OCI-LY3 (cell line): Measurements from ENCODE around the gene MIB2.

Experiments used
- EZH2phosphoT487 ChIP-seq: fragments of 200-600 bp; shearing (Covaris generic); IDR thresholded peaks from 2 replicates; pipeline ENCODE4 v1.6.1; 2018; ENCODE audit warnings: antibody characterized with exemption, mixed run types, low read depth
- TF ChIP-seq, protein P1 (sequence below): fragments of 200-600, 300-600 bp; sonication (generic); IDR thresholded peaks from 2 replicates; pipeline ENCODE4 v1.5.1; 2014; ENCODE audit warnings: antibody characterized with exemption, low read length, low read depth

DNA sequence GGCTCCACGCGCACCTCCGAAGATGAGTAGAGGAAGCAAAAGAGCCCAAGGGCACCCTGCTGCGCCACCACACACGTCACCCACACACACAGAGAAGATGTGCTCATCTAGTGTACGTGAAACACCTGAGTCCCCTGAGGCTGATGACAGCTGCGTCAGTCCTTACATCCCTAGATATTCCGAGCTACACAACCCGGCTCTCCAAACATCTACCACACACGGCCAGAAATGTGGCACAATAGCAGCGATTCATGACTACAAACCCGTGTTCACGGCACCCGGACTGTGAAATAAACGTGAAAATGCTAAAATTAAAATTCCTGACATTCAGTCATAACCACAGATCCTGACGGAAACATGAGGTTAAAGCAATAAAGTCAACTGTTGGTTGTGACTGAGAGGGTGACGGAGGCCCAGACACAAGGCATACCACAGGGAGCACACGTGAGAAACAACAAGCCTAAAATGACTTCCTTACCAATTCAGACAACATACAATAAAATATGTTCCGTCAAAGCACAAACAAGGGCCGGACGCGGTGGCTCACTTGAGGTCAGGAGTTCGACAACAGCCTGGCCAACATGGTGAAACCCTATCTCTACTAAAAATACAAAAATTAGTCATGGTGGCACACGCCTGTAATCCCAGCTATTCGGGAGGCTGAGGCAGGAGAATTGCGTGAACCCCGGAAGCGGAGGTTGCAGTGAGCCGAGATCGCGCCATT lies 48.0 kb upstream of the MIB2 start:
- TF ChIP-seq, protein P1, sequence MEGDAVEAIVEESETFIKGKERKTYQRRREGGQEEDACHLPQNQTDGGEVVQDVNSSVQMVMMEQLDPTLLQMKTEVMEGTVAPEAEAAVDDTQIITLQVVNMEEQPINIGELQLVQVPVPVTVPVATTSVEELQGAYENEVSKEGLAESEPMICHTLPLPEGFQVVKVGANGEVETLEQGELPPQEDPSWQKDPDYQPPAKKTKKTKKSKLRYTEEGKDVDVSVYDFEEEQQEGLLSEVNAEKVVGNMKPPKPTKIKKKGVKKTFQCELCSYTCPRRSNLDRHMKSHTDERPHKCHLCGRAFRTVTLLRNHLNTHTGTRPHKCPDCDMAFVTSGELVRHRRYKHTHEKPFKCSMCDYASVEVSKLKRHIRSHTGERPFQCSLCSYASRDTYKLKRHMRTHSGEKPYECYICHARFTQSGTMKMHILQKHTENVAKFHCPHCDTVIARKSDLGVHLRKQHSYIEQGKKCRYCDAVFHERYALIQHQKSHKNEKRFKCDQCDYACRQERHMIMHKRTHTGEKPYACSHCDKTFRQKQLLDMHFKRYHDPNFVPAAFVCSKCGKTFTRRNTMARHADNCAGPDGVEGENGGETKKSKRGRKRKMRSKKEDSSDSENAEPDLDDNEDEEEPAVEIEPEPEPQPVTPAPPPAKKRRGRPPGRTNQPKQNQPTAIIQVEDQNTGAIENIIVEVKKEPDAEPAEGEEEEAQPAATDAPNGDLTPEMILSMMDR = no peak
- no peak for TF ChIP-seq EZH2phosphoT487
